ENCODE measurements around the gene KIF15.

Gene KIF15

DNA sequence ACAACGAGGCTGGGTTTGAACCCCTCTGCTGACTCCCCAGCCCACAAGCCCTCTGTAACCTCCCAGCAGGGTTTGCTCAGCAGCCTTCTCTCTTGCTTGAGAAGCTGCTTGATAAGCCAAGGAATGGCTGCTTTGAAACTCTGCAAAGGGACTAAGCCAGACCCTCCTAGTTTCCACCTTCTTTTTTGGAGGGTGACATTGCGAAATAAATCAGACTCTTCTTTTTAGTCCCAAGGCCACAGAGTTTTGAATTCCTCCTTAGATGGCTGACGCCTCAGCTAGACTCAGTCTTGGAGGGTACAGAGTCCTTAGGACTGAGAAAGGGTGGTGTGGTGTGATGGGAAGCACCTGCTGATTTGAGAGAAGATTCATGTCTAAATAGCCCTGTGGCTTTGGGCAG lies 114.0 kb downstream of the KIF15 start:
- Histone ChIP-seq H3K79me2 (ENCODE audit: insufficient read depth, low read depth) (no peaks in the 10 kb centered on the region), H3K27ac (no peak overlapping the region), H3K4me2 (no peak overlapping the region), H3K4me1 (ENCODE audit: low read depth, poor library complexity, severe bottlenecking) (peaks cover 9% of the 10 kb centered on the region), H4K20me1 (ENCODE audit: insufficient read depth) (no peaks in the 10 kb centered on the region), H3K36me3 (ENCODE audit: insufficient read depth) (no peaks in the 10 kb centered on the region), H3K27me3 (ENCODE audit: insufficient read depth, low read depth) (no peaks in the 10 kb centered on the region), H3K4me3 (IDR thresholded peaks at IDR 0.05; ENCODE audit: insufficient read depth, low read depth, low read length) (no peak overlapping the region), H3K9ac (no peak overlapping the region), H2AFZ (ENCODE audit: low read depth) (no peak overlapping the region)
- TF ChIP-seq, protein P1, sequence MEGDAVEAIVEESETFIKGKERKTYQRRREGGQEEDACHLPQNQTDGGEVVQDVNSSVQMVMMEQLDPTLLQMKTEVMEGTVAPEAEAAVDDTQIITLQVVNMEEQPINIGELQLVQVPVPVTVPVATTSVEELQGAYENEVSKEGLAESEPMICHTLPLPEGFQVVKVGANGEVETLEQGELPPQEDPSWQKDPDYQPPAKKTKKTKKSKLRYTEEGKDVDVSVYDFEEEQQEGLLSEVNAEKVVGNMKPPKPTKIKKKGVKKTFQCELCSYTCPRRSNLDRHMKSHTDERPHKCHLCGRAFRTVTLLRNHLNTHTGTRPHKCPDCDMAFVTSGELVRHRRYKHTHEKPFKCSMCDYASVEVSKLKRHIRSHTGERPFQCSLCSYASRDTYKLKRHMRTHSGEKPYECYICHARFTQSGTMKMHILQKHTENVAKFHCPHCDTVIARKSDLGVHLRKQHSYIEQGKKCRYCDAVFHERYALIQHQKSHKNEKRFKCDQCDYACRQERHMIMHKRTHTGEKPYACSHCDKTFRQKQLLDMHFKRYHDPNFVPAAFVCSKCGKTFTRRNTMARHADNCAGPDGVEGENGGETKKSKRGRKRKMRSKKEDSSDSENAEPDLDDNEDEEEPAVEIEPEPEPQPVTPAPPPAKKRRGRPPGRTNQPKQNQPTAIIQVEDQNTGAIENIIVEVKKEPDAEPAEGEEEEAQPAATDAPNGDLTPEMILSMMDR (conservative IDR thresholded peaks at IDR 0.05; ENCODE audit: low read depth, low read length) = no peak

DNA sequence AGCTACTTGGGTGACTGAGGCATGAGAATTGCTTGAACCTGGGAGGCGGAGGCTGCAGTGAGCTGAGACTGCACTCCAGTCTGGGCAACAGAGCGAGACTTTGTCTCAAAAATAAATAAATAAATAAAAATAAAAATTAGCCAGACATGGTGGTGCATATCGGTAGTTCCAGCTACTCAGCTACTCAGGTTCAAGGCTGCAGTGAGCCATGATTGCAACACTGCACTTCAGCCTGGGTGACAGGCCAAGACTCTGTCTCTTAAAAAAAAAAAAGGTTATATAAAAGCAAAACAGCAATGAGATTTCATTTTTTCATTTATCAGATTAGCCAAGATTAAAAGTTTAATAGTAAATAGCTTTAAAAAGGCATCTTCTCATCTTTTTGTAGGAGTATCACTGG lies 115.7 kb downstream of the KIF15 start:
- Histone ChIP-seq H3K4me3 (IDR thresholded peaks at IDR 0.05; ENCODE audit: insufficient read depth, low read depth, low read length) (no peak overlapping the region), H2AFZ (ENCODE audit: low read depth) (no peak overlapping the region), H4K20me1 (ENCODE audit: insufficient read depth) (no peaks in the 10 kb centered on the region), H3K9ac (no peak overlapping the region), H3K79me2 (ENCODE audit: insufficient read depth, low read depth) (no peaks in the 10 kb centered on the region), H3K4me1 (ENCODE audit: low read depth, poor library complexity, severe bottlenecking) (peaks cover 14% of the 10 kb centered on the region), H3K27ac (no peak overlapping the region), H3K36me3 (ENCODE audit: insufficient read depth) (no peaks in the 10 kb centered on the region), H3K27me3 (ENCODE audit: insufficient read depth, low read depth) (no peaks in the 10 kb centered on the region), H3K4me2 (no peak overlapping the region)
- TF ChIP-seq, protein P1 (conservative IDR thresholded peaks at IDR 0.05; ENCODE audit: low read depth, low read length) = no peak

DNA sequence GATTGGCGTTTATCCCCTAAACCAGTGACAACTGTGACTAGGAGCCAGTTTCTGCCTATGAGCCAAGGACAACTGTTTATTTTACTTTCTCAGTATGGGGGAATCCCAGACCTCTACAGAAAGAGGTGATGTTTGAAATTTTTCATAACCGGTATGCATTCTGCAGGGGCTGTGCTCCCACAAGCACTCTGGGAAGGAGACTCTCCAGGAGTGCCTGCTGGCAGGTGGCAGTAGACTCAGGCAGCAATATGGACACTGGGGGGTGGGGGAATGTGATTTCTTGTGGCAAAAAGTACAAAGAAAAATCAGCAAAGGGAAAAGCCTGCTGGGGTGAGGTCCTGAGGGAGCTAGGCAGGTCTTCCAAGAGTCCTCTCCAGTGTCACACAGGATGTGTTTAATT lies 118.7 kb downstream of the KIF15 start:
- Histone ChIP-seq H3K4me3 (IDR thresholded peaks at IDR 0.05; ENCODE audit: insufficient read depth, low read depth, low read length) (no peak overlapping the region), H3K4me2 (no peak overlapping the region), H3K36me3 (ENCODE audit: insufficient read depth) (no peaks in the 10 kb centered on the region), H3K4me1 (ENCODE audit: low read depth, poor library complexity, severe bottlenecking) (peaks cover 14% of the 10 kb centered on the region), H2AFZ (ENCODE audit: low read depth) (no peak overlapping the region), H3K9ac (no peak overlapping the region), H4K20me1 (ENCODE audit: insufficient read depth) (no peaks in the 10 kb centered on the region), H3K27me3 (ENCODE audit: insufficient read depth, low read depth) (no peaks in the 10 kb centered on the region), H3K27ac (no peak overlapping the region), H3K79me2 (ENCODE audit: insufficient read depth, low read depth) (no peaks in the 10 kb centered on the region)
- TF ChIP-seq, protein P1 (conservative IDR thresholded peaks at IDR 0.05; ENCODE audit: low read depth, low read length) = no peak

DNA sequence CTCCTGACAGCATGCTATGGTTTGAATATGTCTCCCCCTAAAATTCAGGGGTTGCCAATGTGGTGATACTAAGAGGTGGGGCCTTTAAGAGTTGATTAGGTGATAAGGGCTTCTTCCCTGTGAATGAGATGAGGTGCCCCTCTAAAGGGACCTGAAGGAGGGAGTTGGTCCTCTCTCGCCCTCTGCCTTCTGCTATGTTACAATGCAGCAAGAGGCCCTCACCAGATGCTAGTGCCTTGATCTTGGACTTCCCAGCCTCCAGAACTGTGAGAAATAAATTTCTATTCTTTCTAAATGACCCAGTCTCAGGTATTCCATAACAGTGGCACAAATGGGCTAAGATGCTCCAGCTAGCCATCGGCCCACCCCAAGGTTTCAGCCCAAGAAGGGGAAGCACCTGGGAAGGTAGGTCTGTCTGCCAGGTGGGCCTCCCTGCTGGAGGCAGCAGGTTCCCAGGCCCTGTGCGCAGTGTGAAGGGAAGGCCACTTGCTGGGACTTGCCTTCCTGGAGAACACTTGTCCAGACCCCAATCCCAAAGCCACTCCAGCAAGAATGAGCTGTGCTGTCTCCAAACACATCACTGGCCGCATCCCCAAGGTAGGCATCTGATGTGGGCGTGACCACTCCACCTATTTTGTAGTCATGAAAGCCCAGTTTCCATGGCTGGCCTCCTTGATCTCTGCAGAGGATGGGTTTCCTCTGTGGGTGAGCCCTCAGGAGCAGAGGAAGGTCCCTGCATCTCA lies 121.8 kb downstream of the KIF15 start:
- no peaks in the 10 kb centered on the region for H3K27me3 ChIP-seq (ENCODE audit: insufficient read depth, low read depth)
- no peak overlapping the region for H3K27ac ChIP-seq
- H3K9ac ChIP-seq = no peak overlapping the region
- H3K36me3 ChIP-seq (ENCODE audit: insufficient read depth) = no peaks in the 10 kb centered on the region
- TF ChIP-seq, protein P1 (conservative IDR thresholded peaks at IDR 0.05; ENCODE audit: low read depth, low read length) = no peak
- H3K4me3 ChIP-seq (IDR thresholded peaks at IDR 0.05; ENCODE audit: insufficient read depth, low read depth, low read length) = no peak overlapping the region
- no peak overlapping the region for H3K4me2 ChIP-seq
- H2AFZ ChIP-seq (ENCODE audit: low read depth) = no peak overlapping the region
- H3K4me1 ChIP-seq (ENCODE audit: low read depth, poor library complexity, severe bottlenecking) = peaks cover 14% of the 10 kb centered on the region
- H3K79me2 ChIP-seq (ENCODE audit: insufficient read depth, low read depth) = no peaks in the 10 kb centered on the region
- no peaks in the 10 kb centered on the region for H4K20me1 ChIP-seq (ENCODE audit: insufficient read depth)
